HG02870 (cell line): ENCODE measurements around the gene LHFPL6.
A peak's percentile ranks its signal among the peaks of the same experiment; 100 is the strongest.

Experiments used
- ATAC-seq: cut with Tn5 transposase; IDR thresholded peaks from one replicate; pipeline ENCODE4 v1.9.1; 2021; ENCODE audit warnings: mild to moderate bottlenecking, moderate library complexity; ENCODE audit not compliant: unreplicated experiment

LHFPL6 gene

DNA sequence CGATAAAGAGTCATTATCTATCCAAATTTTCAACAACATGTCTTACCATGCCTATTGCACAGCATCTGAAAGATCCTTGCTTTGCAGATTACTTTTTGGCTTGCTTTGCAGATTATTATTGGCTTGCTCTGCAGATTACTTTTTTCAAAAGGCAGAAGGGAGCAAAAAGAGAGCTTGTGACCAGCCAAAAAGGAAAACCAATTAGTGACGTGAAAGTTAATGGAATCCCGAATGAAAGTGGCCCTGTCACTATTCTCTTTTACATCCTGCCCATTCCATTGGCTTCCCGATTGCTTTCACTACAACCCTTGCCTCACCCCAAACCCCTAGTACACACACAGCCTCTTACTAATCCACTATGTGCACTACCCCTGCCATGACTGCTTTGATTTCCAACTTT lies 81.3 kb downstream of the LHFPL6 start:
- no peak for ATAC-seq

DNA sequence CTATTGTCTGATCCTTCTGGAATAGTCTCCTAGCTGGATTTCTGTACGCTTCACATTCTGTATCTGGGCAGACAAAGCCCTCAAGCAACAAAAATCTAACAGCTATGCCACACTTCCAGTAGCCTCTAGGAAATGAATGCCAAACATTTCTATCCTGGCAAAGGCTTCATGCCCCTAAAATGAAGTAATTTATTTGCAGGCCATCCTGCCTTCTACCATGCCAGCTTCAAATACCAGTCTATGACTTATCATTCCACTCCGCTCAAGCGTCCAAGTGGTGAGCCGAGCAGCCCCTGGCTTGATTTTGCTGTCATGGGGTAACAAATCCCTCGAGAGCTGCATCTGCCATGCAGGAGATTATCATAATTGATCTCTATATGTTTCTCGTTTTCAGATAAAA lies 86.9 kb downstream of the LHFPL6 start:
- no peak for ATAC-seq

DNA sequence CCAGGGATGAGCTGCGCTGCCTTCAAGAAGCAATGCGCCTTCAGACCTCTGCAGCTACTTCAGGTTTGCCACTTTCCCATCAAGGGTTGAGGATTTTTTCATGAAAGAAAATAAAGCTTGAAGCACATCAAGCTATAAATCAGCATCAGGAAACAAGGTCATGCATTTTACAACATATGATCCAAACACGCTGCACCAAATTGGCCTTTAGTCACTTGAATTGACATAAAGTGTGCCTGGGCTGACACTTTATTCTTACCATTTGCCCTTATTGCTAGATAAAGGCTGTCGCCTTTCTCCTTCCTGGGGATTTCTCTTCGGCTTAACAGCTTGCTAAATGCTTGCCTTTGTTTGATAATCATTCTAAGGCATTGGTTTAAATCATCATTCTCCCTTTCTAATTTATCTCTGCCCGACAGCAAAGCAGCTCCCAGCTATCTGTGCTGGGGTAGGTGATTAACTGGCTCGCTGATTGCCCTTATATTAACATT lies 87.7 kb downstream of the LHFPL6 start:
- no peak for ATAC-seq

DNA sequence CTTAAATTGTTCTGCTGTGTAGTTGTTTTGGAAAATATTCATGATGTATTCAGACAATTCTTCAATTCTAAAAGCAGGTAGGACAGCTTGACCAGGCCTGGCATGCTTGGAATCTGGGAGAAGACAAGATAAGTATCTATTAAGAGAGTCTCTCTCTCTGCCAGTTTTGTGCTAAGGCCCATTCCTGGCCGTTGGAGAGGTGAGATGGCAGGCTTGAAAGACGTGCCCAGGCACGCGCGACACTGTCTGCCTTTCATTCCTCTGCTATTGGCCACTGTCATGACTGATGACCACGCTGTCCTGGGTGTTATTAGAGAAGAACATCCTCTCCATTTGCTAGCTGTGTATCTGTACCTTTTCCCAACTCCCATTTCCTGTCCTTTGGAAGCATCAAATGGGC lies 90.3 kb downstream of the LHFPL6 start:
- ATAC-seq, result no peak

DNA sequence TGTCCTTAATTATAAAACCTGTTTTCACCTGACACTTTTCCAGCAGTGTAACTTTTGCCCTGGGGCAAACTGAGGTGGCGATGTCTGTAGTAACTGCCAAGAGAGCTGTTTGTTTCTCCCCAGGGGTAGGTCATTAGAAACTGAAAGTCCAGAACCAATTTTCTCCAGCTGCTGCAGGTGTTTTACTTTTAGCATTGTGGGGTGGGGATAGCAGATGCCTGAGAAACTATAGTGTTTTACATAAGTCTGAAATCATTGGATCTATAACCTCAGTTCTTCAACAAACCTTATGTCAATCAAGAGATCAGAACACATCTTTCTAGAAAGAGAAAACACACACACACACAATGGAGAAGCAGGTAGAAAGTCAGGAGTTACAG lies 92.7 kb downstream of the LHFPL6 start:
- ATAC-seq, result peak; percentile 85

DNA sequence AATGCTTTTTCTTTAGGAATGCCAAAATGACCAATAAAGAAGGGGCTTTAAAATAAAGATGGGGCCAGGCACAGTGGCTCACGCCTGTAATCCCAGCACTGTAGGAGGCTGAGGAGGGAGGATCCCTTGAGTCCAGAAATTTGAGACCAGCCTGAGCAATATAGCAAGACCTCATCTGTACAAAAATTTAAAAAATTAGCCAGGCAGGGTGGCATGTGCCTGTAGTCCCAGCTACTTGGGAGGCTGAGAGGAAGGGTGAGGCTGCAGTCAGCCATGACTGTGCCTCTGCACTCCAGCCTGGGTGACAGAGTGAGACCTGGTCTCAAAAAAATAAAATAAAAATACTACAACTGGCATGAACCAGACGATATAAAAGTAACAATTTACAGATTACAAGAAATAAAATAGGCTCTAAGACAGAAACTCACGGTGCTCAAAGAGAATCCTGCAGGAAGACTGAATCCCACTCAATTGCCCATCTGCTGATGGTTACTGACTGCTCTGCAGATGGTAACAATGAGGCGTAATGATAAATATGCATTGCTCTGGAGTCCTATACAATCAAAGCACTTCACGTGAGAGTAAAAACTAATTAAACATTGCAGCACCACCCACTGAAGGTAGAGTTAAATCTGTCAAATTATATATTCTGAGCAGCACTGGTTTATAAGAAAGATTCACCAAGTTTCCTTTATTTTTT lies 93.2 kb downstream of the LHFPL6 start:
- ATAC-seq, result no peak

DNA sequence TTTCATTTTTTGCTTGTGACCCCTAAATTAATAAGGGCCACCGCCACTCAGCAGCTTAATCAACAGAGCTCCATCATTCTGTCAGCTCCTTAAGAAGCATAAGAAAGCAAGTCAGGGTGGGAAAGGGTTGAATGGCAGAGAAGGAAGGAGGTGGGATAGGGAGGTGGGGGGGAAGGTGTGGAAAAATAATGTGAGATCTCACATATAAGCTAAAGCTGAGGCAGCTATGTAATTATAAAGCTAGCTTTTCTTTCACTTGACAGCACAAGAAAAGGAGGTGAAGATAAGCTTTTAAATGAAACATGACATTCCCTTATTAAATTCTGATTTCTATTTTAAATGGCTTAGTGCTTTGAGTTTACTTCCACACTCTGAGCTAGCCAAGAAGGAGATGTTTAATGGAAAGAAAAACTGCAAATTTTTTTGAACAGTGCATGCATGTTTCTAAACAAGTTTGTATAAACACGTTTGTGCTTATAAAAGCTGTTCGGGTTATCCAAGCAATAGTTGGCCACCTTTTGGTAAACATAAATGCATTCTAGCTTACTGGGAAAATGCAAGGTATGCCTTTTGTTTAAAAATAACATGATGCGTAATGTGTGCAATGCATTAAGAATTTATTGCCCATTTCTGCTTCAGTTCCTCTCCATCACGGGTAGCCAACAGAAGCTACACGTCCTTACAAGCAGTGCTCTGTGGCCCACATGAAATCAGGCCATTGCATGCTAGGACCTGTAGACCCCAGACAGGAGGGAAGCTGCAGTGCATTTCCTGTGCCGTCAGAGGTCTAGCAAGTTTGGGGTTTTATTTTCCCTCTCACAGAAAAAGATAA lies 96.2 kb downstream of the LHFPL6 start:
- no peak for ATAC-seq

DNA sequence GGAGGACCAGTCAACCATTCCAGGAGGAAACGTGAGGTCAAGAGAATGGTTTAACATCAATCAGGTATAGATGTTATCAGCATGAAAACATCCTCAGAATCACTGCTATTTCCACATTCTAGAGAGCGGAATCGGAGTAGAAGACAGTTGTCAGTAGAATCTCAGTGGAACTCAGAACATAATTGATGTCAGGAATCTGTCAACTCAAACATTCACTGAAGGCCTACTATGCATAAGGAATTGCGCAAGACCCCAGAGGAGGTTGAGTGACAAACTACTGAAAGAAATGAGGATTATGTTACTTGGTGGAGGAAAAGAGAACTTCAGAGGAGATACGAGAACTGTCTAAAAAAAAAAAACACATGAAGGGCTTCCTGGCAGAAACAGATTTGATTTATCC lies 97.8 kb downstream of the LHFPL6 start:
- no peak for ATAC-seq

DNA sequence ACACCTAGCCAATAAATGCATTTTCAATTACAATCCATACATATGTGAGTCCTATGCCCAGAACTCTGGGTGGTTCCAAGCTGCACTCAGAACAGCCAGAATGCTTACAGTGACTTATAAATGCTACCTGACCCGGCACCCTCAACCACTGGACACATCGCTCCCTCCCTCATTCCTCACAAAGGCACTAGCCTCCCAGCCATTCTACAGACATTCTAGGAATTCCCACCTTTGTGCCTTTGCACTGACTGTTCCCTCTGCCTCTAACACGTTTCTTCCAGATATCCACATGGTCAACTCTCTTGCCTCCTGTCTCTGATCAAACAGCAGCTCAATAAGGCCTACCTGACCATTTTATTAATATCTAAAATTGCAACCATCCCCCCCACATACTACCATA lies 99.9 kb downstream of the LHFPL6 start:
- ATAC-seq, result no peak

DNA sequence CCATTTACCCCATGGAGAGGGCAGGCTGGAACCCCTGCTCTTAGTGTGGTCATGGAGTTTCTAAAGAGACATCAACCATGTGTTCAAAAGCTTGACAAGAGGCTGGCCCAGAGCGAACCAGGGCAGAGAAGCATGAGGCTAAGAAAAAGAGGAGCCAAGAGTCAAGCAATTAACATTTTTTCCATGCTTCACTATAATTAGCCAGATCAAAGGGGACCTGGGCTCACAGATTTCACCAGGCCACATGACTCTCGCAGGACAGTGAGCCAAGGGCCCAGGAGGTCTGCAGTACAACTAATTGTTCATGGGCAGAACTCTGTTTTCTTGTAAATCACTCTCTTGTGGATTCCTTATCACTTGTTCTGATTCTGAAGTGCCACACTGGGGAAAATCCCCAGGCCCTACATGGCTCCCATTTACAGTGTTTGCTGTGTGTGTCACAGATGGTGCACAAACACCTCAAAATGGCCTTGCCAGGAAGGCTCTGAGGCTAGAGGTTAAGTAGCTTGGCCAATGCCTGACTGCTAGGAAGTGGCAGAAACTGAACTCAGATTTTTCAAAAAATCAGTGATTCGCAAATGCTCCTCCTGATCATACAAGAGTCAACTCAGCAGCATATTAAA lies 101.2 kb downstream of the LHFPL6 start:
- ATAC-seq, result no peak

DNA sequence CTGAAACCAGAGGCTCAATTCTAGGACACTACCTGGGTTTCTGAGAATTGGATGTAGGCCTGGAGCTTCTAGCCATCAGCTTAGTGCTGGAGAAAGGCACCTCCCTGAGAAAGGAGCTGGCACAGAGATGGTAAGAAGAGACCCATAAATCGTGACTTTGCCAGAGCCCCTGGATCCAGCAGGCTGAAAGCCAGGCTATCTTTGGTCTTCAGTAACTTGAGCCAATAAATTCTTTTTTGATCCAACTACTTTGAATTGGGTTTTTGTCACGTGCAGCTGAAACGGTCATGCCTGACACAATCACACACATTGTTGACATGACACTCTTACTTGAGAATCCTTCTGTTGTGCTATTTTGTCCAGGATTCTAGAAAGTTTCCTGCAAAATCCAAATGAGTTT lies 103.4 kb downstream of the LHFPL6 start:
- no peak for ATAC-seq

DNA sequence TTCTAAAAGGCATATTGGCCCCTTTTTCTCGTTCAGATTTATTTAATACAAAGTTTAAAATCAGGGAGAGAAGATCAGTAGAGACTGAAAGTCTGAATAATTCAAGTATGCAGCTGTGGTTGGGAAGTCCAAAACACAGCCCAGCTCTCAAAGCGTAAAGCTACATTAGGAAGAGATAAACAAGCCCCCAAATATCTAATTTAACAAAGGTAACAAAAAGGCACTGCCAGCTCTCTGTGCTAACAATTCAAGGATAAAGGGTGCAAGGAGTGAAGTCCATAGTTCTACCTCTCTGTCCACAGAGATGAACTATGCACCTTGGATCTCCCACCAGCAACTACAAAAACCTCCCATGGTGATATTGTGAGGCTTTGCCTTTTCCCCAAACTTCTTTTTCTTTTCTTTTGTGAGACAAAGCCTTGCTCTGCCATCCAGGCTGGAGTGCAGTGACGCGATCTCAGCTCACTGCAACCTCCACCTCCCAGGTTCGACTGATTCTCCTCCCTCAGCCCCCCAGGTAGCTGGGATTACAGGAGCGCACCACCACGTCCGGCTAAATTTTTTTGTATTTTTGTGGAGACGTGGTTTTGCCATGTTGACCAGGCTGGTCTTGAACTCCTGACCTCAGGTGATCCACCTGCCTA lies 104.4 kb downstream of the LHFPL6 start:
- ATAC-seq, result no peak

DNA sequence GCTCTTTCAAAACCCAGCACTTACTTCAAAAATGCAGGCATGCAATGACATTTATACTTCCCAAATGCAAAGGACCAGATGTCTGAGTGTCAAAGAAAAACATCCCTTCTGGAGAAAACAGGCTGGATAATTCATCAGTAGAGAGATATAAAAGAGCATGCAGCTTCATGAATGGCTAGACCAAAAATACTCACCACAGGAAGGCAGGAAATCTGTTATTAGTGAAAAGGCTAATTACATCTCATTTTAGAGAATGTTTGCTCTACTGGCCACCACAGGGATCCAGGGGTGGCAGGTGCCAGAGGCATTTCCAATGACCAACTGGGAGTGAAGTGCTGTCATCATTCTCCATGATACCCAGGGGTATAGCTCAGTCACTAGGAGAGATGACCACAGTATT lies 106.5 kb downstream of the LHFPL6 start:
- no peak for ATAC-seq

DNA sequence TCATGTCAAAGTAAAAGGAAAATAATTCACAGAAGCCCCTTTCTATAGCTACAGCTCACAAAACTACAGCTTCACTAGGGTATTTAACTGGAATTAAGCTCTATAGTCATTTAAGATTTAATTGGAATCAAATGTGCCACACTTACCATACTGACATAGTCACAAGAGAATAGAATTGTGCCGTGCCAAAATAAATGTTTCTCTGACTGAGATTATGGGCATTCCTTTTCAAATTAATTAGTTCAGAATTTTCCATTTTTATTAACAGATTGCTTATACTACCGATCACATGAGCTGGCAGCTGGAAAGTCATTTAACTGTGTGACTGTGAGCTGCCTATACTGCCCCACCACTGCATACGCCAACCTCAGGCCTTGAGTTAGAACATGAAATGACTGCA lies 108.4 kb downstream of the LHFPL6 start:
- ATAC-seq, result no peak

DNA sequence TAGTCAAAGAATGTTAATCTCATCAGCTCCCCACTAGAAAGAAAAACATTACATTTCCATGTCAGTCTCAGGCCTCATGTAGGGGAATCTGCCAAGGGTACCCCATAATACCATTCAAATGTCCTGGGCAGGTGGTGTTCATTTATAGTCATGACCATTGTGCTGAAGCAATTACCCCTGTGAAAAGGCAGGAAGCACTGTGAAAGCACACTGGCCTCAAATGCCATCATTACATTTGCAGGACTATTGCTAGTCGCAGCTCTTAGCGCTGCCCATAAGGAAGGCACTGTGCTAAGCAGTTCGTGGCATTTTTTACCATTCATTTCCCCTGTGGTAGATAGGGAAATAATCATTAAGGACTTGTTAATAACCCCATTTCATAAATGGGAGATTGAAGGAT lies 109.0 kb downstream of the LHFPL6 start:
- ATAC-seq, result no peak

DNA sequence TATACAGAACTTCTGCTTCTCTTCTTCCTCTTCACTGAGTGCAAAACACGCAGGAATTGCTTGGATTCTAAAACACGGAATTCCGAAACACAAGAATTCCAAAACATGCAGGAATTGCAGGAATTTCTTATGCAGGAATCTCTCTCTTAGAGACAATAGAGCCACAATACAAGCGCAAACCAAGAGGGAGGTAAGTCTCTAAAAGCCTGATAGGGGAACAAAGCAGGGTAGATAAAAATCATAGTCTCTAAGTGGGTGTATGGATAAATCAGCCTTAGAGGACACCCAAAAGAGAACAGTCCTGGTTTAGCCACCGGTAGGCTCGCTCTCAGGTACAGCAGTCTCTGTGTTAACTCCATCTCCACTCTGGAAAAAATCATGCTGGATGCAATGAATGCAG lies 112.9 kb downstream of the LHFPL6 start:
- no peak for ATAC-seq

DNA sequence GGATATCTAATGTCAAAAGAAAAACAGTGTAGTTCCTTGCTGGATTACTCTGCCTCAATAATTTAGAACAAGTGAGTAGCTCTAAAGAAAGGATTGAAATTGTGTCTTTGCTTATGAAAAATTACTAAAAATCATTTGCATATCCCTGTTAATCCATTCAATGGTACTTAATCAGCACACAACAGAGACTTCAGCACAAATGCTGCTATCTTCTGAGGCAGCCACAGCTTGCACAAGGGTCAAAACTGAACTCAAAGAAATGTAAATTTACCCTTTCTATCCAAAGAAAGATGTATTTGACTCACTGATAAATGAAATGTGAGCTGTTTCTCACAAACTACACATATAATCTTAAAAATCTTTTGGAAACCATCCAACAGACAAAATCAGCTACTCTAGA lies 116.2 kb downstream of the LHFPL6 start:
- ATAC-seq, result no peak

DNA sequence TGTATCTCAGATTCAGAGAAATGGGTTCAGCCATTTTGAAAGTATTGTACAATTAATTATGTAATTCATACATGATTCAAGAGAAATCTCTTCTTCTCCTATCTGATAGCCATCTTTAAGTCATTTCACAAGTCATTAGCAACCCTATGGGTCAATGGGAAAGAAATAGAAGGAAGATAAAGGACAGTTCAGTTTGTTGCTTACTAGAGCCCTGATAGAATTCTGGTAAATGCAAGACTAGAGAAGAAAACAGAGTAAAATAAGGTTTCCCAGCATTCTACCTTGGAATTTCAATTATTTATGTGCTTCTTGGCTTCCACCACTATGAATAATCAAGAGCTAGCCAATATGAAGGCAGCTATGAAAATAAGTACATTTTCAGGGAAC lies 117.7 kb downstream of the LHFPL6 start:
- ATAC-seq, result no peak

DNA sequence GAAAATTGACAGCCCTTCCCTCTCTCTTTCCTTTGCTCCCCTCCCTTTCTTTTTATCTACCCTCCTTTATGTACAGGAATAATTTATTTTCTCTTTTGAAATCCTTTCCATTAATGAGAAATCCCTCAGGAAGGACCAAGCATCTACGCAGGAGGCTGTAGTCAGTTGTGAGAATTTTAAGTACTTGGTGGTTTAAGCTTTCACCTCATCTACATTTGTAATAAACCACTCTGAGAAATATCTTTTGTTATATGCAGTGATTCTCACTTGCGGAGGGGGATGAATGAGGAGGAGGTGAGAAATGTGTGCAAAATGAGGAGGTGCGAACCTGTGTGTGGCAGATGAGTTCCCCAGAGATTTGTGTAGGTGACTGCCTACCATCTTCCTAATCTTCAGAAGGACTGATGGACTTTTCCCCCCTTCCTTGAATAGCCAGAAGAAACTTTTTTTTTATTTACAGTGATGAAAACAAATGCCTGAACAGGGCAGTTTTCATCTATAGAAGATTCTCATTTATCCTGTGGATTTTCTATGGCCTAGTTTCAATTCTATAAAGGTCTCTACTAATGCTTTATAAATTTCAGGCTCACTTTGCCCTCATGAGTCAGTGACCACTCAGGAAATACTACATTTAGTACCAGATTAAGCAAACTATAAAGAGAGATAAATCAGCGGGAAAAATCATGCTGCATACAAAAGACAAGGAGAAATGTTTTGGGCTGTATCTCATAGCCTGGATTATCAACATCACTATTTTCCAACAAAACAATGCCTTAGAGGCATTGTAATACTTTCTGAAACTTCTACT lies 118.3 kb downstream of the LHFPL6 start:
- no peak for ATAC-seq

DNA sequence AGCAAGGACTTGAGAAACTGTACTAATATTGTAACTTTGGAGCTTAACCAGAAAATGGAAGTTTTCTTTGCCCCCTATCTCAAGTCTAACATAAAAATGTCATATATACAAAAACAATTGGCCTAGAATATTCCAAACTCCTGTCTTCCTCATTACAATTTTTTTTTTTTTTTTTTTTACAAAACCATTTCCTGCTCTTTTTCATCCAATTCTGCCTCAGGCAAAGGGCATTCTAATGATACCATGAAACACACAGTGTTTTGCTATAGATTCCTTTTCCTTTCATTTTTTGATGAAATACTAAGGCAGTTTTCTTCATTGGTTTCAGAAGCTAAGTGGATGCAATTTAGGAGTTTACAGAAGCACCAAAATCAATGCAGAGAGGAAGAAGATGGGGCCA lies 119.7 kb downstream of the LHFPL6 start:
- no peak for ATAC-seq

DNA sequence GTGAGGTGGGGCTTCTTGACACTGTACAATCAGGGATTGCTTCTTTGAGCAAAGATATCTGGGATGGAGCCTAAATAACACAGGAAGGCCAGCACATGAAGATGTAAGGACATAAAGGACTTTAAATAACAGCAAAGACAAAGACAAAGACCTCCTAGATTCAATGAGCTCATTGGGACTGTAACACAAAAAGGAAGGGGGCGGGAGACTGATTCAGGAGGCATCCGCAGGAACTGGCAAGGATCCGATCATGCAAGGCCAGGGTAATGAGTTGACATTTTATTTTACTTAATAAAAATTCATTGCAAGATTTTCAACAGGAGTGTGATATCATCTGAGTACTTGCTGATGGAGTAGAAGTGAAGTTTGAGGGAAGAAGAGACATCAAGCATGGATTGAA lies 121.5 kb downstream of the LHFPL6 start:
- ATAC-seq, result no peak
